ENCODE results near the gene CEP162.

The CEP162 gene

DNA sequence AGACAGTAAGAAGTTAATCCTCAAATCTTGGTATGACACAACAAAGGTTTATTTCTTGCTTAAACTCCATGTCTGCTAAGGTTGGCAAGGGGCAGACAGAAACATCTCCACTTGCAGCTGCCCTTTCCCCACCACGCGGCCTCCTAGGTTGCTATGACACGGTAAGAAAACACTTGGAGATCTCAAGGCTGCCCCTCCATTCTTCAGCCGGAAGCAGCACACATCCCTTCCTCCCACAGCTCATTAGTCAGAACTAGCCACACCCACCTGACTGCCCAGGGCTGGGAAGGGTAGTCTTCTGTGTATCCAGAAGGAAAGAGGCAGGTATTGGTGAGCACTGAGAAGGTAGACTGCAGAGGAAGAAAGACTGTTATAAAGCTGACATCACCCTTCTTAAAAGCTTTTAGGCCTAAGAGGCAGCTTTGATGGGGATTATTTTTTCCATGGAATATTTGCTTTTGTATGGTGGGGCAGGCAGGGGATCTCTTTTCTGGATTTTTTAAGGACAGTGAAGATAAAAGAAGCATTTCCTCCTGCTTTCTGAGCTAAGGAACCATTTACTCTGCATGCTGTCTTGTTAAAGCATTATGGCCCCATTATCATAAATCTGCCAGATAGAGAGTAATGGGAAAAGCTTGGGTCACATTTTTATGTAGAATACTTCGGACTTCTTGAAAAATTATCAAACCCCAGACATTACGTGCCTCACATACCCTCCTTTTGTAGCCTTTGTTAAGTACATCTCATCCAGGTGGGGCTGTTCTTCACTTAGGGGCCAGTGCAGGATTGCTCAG lies 152.3 kb downstream of the CEP162 start:
- DNase-seq (ENCODE audit: low read depth): no peak
- TF ChIP-seq, protein P1, sequence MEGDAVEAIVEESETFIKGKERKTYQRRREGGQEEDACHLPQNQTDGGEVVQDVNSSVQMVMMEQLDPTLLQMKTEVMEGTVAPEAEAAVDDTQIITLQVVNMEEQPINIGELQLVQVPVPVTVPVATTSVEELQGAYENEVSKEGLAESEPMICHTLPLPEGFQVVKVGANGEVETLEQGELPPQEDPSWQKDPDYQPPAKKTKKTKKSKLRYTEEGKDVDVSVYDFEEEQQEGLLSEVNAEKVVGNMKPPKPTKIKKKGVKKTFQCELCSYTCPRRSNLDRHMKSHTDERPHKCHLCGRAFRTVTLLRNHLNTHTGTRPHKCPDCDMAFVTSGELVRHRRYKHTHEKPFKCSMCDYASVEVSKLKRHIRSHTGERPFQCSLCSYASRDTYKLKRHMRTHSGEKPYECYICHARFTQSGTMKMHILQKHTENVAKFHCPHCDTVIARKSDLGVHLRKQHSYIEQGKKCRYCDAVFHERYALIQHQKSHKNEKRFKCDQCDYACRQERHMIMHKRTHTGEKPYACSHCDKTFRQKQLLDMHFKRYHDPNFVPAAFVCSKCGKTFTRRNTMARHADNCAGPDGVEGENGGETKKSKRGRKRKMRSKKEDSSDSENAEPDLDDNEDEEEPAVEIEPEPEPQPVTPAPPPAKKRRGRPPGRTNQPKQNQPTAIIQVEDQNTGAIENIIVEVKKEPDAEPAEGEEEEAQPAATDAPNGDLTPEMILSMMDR (IDR thresholded peaks at IDR 0.05; ENCODE audit: control insufficient read depth, insufficient read depth, low read depth, low read length, missing control alignments): no peak
- no peak overlapping the region for H3K4me3 ChIP-seq (ENCODE audit: control insufficient read depth, low read depth, low read length)
